ENCODE data around the gene TAGLN2.

GRCh38 chr1:159900086-159900680 is 25.1 kb downstream of the TAGLN2 start, which contains the start of gene CFAP45:
- TF ChIP-seq POLR2AphosphoS5 (IDR thresholded peaks at IDR 0.05; ENCODE audit: low read depth, low read length) (no peak), TAF1 (IDR thresholded peaks at IDR 0.05; ENCODE audit: low read depth, low read length) (no peak), SPI1 (IDR thresholded peaks at IDR 0.05; ENCODE audit: low read depth, low read length) (no peak), POLR2A (IDR thresholded peaks at IDR 0.05; ENCODE audit: low read depth, low read length) (no peak)

Data from GM12891 (cell line).